ENCODE data around the gene C5orf46.

DNA sequence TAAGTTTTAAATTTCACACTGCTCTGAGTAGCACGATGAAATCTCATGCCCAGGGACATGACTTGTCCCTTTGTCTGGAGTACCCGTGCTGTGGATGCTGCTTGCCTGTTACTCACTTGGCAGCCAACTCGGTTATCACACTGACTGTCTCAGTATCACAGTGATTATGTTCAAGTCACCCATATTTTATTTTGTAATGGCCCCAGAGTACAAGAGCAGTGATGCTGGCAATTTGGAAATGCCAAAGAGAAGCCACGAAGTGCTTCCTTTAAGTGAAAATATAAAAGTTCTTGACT, 50.6 kb downstream of the C5orf46 start:
- TF ChIP-seq, protein P1, sequence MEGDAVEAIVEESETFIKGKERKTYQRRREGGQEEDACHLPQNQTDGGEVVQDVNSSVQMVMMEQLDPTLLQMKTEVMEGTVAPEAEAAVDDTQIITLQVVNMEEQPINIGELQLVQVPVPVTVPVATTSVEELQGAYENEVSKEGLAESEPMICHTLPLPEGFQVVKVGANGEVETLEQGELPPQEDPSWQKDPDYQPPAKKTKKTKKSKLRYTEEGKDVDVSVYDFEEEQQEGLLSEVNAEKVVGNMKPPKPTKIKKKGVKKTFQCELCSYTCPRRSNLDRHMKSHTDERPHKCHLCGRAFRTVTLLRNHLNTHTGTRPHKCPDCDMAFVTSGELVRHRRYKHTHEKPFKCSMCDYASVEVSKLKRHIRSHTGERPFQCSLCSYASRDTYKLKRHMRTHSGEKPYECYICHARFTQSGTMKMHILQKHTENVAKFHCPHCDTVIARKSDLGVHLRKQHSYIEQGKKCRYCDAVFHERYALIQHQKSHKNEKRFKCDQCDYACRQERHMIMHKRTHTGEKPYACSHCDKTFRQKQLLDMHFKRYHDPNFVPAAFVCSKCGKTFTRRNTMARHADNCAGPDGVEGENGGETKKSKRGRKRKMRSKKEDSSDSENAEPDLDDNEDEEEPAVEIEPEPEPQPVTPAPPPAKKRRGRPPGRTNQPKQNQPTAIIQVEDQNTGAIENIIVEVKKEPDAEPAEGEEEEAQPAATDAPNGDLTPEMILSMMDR (IDR thresholded peaks at IDR 0.05), result no peak
- TF ChIP-seq JUN (CRISPR knock-in tag; IDR thresholded peaks at IDR 0.05) (no peak), ZNF121 (CRISPR knock-in tag; IDR thresholded peaks at IDR 0.05) (no peak), NR3C1 (CRISPR knock-in tag; conservative IDR thresholded peaks at IDR 0.05; ENCODE audit: low read depth) (no peak), MAX (CRISPR knock-in tag; IDR thresholded peaks at IDR 0.05) (no peak), MYBL2 (CRISPR knock-in tag; IDR thresholded peaks at IDR 0.05) (no peak), NR2C2 (CRISPR knock-in tag; IDR thresholded peaks at IDR 0.05) (no peak), TP53 (CRISPR knock-in tag; IDR thresholded peaks at IDR 0.05) (no peak), CBFB (CRISPR knock-in tag; IDR thresholded peaks at IDR 0.05; ENCODE audit: low read depth) (no peak), E2F5 (CRISPR knock-in tag; IDR thresholded peaks at IDR 0.05) (no peak), ZNF232 (CRISPR knock-in tag; IDR thresholded peaks at IDR 0.05) (no peak)
- TF ChIP-seq, protein P2, sequence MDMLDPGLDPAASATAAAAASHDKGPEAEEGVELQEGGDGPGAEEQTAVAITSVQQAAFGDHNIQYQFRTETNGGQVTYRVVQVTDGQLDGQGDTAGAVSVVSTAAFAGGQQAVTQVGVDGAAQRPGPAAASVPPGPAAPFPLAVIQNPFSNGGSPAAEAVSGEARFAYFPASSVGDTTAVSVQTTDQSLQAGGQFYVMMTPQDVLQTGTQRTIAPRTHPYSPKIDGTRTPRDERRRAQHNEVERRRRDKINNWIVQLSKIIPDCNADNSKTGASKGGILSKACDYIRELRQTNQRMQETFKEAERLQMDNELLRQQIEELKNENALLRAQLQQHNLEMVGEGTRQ (CRISPR knock-in tag; IDR thresholded peaks at IDR 0.05), result no peak

Data from WTC11 (cell line).